Natural killer cell (primary cell): ENCODE data around the gene TGFBR2. TPM values are rescaled to one million over a fixed set of nuclear protein-coding genes. Genes with fewer than 3 reads are reported as not detected.

Source experiments
- ATAC-seq, 3 donors: fragments of 150-1000 bp in 2 of 3; fragments of 200-7000 bp in 1 of 3; cut with Tn5 transposase; 1 replicate in 1 of 3; 2 replicates in 2 of 3; pipeline ENCODE4 v1.10.0; 2021; ENCODE audit warnings: mild to moderate bottlenecking in 2 of 3, moderate library complexity in 2 of 3
- DNase-seq, 2 donors: peaks; one replicate each; pipeline versions ENCODE4 v3.0.0 to v3.0.0-alpha.2; 2013 to 2021; ENCODE audit warnings: mixed read lengths in 1 of 2
- H3K27ac ChIP-seq: one replicate; pipeline ENCODE4 v1.5.1; 2013; ENCODE audit warnings: mild to moderate bottlenecking, low read length
- H3K27me3 ChIP-seq: one replicate; pipeline ENCODE4 v1.6.1; 2013; ENCODE audit warnings: low read length; ENCODE audit not compliant: control insufficient read depth, insufficient read depth
- H3K36me3 ChIP-seq: one replicate; pipeline ENCODE4 v1.6.1; 2013; ENCODE audit warnings: low read length; ENCODE audit not compliant: control insufficient read depth, insufficient read depth
- H3K4me1 ChIP-seq: one replicate; pipeline ENCODE4 v1.6.1; 2013; ENCODE audit warnings: low read length; ENCODE audit not compliant: control insufficient read depth, insufficient read depth
- H3K4me3 ChIP-seq: one replicate; pipeline ENCODE4 v1.5.1; 2013; ENCODE audit warnings: low read length
- H3K9me3 ChIP-seq: one replicate; pipeline ENCODE4 v1.6.1; 2013; ENCODE audit warnings: low read length; ENCODE audit not compliant: control insufficient read depth, insufficient read depth
- H3K27ac Mint-ChIP-seq, 2 donors: one replicate each; pipeline ENCODE4 v1.8.0; 2022; ENCODE audit warnings: mild to moderate bottlenecking in 2 of 2, mixed read lengths in 2 of 2, moderate library complexity in 1 of 2
- H3K27me3 Mint-ChIP-seq, 2 donors: one replicate each; pipeline ENCODE4 v1.8.0; 2022; ENCODE audit warnings: low read depth in 2 of 2, mixed read lengths in 2 of 2
- H3K36me3 Mint-ChIP-seq: one replicate; pipeline ENCODE4 v1.8.0; 2022; ENCODE audit warnings: mixed read lengths
- H3K4me1 Mint-ChIP-seq, 2 donors: one replicate each; pipeline ENCODE4 v1.8.0; 2022; ENCODE audit warnings: mixed read lengths in 2 of 2
- H3K4me3 Mint-ChIP-seq: one replicate; pipeline ENCODE4 v1.8.0; 2022; ENCODE audit warnings: mild to moderate bottlenecking, moderate library complexity, mixed read lengths
- H3K9me3 Mint-ChIP-seq, 2 donors: one replicate each; pipeline ENCODE4 v1.8.0; 2022; ENCODE audit warnings: mixed read lengths in 2 of 2
- WGBS: methylation state at CpG from one replicate; pipeline ENCODE4 v1.1.7; 2013; ENCODE audit warnings: missing lambda C conversion rate; ENCODE audit not compliant: insufficient coverage; 5-methylcytosine and 5-hydroxymethylcytosine counted together
- intact Hi-C: fragments of 100-400 bp; cut with micrococcal nuclease; formaldehyde crosslinking; loops from one replicate; pipeline ENCODE4 v1.14.2; 2022
- total RNA-seq, 4 donors: library from RNA; stranded (reverse); fragments of 120-200 nt in 1 of 4; gene quantifications; one replicate each; pipeline versions ENCODE4 v1.2.3 to v1.2.4, GENCODE V29; 2013 to 2022
- TF ChIP-seq, protein P1 (sequence below): fragments of 200-600 bp; IDR thresholded peaks from one replicate; pipeline ENCODE4 v1.8.0; 2022; ENCODE audit warnings: antibody characterized with exemption

Gene TGFBR2
- total RNA-seq, 3 donors from 2014 or later (not counting 1 experiment from before 2014, with no cell fraction given) = 70.4 to 113 (median 99.3) TPM

DNA sequence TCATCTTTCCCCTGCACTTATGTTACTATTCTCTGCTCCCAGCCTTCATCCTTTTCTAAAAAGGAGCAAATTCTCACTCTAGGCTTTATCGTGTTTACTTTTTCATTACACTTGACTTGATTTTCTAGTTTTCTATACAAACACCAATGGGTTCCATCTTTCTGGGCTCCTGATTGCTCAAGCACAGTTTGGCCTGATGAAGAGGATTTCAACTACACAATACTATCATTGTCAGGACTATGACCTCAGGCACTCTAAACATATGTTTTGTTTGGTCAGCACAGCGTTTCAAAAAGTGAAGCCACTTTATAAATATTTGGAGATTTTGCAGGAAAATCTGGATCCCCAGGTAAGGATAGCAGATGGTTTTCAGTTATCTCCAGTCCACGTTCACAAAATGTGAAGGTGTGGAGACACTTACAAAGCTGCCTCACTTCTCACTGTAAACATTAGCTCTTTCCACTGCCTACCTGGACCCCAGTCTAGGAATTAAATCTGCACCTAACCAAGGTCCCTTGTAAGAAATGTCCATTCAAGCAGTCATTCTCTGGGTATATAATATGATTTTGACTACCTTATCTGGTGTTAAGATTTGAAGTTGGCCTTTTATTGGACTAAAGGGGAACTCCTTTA lies 86.2 kb downstream of the TGFBR2 start:
- H3K4me1 Mint-ChIP-seq = peaks cover 63 to 67% of the 10 kb centered on the region in 2 donors
- H3K27ac Mint-ChIP-seq = peak overlapping the region; percentile 60 to 84
- Histone ChIP-seq H3K4me1 (peaks cover 6% of the 10 kb centered on the region), H3K27me3 (no peaks in the 10 kb centered on the region), H3K27ac (no peak overlapping the region), H3K36me3 (peaks cover 87% of the 10 kb centered on the region), H3K9me3 (no peaks in the 10 kb centered on the region), H3K4me3 (no peak overlapping the region)
- TF ChIP-seq, protein P1, sequence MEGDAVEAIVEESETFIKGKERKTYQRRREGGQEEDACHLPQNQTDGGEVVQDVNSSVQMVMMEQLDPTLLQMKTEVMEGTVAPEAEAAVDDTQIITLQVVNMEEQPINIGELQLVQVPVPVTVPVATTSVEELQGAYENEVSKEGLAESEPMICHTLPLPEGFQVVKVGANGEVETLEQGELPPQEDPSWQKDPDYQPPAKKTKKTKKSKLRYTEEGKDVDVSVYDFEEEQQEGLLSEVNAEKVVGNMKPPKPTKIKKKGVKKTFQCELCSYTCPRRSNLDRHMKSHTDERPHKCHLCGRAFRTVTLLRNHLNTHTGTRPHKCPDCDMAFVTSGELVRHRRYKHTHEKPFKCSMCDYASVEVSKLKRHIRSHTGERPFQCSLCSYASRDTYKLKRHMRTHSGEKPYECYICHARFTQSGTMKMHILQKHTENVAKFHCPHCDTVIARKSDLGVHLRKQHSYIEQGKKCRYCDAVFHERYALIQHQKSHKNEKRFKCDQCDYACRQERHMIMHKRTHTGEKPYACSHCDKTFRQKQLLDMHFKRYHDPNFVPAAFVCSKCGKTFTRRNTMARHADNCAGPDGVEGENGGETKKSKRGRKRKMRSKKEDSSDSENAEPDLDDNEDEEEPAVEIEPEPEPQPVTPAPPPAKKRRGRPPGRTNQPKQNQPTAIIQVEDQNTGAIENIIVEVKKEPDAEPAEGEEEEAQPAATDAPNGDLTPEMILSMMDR = no peak
- no peak for DNase-seq
- 90% methylated on average over 3 of the region's 3 CpGs for WGBS
- H3K4me3 Mint-ChIP-seq = no peak overlapping the region
- no peak for ATAC-seq
- no peaks in the 10 kb centered on the region for H3K27me3 Mint-ChIP-seq
- intact Hi-C loops = loop anchor here (1.0 to 5.0 kb wide), 5 partner anchors 373 to 680 kb away; no protein-coding TSS in a partner anchor
- no peaks in the 10 kb centered on the region for H3K9me3 Mint-ChIP-seq
- peaks cover 24% of the 10 kb centered on the region for H3K36me3 Mint-ChIP-seq

DNA sequence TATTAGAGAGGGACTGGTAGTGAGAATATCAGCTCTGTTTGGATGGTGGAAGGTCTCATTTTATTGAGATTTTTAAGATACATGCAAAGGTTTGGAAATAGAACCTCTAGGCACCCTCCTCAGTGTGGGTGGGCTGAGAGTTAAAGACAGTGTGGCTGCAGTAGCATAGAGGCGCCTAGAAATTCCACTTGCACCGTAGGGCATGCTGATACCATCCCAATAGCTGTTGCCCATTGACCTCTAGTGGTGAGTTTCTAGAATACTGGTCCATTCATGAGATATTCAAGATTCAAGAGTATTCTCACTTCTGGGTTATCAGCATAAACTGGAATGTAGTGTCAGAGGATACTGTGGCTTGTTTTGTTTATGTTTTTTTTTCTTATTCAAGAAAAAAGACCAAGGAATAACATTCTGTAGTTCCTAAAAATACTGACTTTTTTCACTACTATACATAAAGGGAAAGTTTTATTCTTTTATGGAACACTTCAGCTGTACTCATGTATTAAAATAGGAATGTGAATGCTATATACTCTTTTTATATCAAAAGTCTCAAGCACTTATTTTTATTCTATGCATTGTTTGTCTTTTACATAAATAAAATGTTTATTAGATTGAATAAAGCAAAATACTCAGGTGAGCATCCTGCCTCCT lies 87.2 kb downstream of the TGFBR2 start:
- H3K27me3 Mint-ChIP-seq = no peaks in the 10 kb centered on the region
- no peaks in the 10 kb centered on the region for H3K27me3 ChIP-seq
- H3K36me3 Mint-ChIP-seq = peaks cover 24% of the 10 kb centered on the region
- H3K27ac ChIP-seq = no peak overlapping the region
- H3K4me3 Mint-ChIP-seq = no peak overlapping the region
- no peak overlapping the region for H3K4me3 ChIP-seq
- WGBS = 8% methylated on average over 2 of the region's 2 CpGs
- no peaks in the 10 kb centered on the region for H3K9me3 ChIP-seq
- H3K4me1 ChIP-seq = peaks cover 5% of the 10 kb centered on the region
- peak in 1 of 2 donors; percentile 84 for DNase-seq
- peaks cover 79% of the 10 kb centered on the region for H3K36me3 ChIP-seq
- intact Hi-C loops = loop anchor here (1.0 to 5.0 kb wide), 5 partner anchors 374 to 681 kb away; no protein-coding TSS in a partner anchor
- ATAC-seq = peak; percentile 92 to 97 (median 96)
- peaks cover 56 to 60% of the 10 kb centered on the region in 2 donors for H3K4me1 Mint-ChIP-seq
- no peaks in the 10 kb centered on the region for H3K9me3 Mint-ChIP-seq
- TF ChIP-seq, protein P1 = peak; percentile 94
- peak overlapping the region; percentile 60 to 84 for H3K27ac Mint-ChIP-seq

DNA sequence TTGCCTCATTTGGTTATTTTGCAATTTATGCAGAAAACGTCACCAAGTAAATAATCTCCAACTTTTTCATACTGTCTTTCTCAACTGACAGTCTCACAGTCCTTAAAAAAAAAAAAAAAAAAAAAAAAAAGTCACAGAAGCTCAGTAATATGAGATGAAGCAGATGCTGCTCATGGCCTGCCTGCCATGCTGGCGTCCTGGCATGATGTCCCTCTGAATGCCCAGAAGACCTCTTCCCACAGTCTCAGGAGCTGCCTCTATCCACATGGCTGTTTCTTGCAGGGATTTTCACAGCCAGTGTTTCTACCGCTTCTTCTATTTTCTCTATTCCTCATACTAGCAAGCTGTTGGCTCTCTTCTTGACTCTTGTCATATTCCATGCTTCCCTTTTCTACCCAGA lies 87.7 kb downstream of the TGFBR2 start:
- Histone ChIP-seq H3K4me1 (no peaks in the 10 kb centered on the region), H3K4me3 (no peak overlapping the region), H3K27ac (no peak overlapping the region), H3K36me3 (peaks cover 73% of the 10 kb centered on the region), H3K9me3 (no peaks in the 10 kb centered on the region), H3K27me3 (no peaks in the 10 kb centered on the region)
- Mint-ChIP-seq H3K9me3 (no peaks in the 10 kb centered on the region), H3K27me3 (no peaks in the 10 kb centered on the region), H3K4me1 (peaks cover 54% of the 10 kb centered on the region in 2 donors), H3K27ac (peak overlapping the region in 1 of 2 donors; percentile 29), H3K36me3 (peaks cover 24% of the 10 kb centered on the region), H3K4me3 (no peak overlapping the region)
- no peak for DNase-seq
- intact Hi-C loops = loop anchor here (5.0 kb wide), 1 partner anchor 497 kb away; no protein-coding TSS in a partner anchor
- ATAC-seq = no peak
- WGBS = 91% methylated on average over 3 of the region's 3 CpGs
- TF ChIP-seq, protein P1 = no peak
